Measurements from ENCODE around the gene KRTAP3-3. TPM values are rescaled to one million over a fixed set of nuclear protein-coding genes. Genes with fewer than 3 reads are reported as not detected.

The KRTAP3-3 gene
- total and polyA plus RNA-seq, 7 donors: not detected

GRCh38 chr17:41013181-41013580 is 19.2 kb upstream of the KRTAP3-3 start:
- DNase-seq: no peak
- no peaks in the 10 kb centered on the region for H3K4me1 ChIP-seq
- no peak overlapping the region for H3K27ac ChIP-seq
- no peaks in the 10 kb centered on the region for H3K36me3 ChIP-seq (ENCODE audit: insufficient read depth in 1 of 2, low read depth in 1 of 2)
- 64 to 77% (median 69%) methylated on average over 3 of the region's 3 CpGs for WGBS, 3 donors
- intact Hi-C loops (cut with DNase I): no loop called here
- TF ChIP-seq, protein P1, sequence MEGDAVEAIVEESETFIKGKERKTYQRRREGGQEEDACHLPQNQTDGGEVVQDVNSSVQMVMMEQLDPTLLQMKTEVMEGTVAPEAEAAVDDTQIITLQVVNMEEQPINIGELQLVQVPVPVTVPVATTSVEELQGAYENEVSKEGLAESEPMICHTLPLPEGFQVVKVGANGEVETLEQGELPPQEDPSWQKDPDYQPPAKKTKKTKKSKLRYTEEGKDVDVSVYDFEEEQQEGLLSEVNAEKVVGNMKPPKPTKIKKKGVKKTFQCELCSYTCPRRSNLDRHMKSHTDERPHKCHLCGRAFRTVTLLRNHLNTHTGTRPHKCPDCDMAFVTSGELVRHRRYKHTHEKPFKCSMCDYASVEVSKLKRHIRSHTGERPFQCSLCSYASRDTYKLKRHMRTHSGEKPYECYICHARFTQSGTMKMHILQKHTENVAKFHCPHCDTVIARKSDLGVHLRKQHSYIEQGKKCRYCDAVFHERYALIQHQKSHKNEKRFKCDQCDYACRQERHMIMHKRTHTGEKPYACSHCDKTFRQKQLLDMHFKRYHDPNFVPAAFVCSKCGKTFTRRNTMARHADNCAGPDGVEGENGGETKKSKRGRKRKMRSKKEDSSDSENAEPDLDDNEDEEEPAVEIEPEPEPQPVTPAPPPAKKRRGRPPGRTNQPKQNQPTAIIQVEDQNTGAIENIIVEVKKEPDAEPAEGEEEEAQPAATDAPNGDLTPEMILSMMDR (IDR thresholded peaks at IDR 0.05): no peak
- no peaks in the 10 kb centered on the region for H3K9me3 ChIP-seq
- H3K4me3 ChIP-seq: no peak overlapping the region
- ATAC-seq: no peak
- peaks cover 0 to 4% (median 0%) of the 10 kb centered on the region in 3 donors for H3K27me3 ChIP-seq (ENCODE audit: insufficient read depth in 3 of 3, low read length in 2 of 3)

GRCh38 chr17:41012326-41013120 is 18.6 kb upstream of the KRTAP3-3 start:
- TF ChIP-seq, protein P1 (IDR thresholded peaks at IDR 0.05): no peak
- 43 to 54% (median 44%) methylated on average over 6 of the region's 6 CpGs for WGBS, 3 donors
- no peaks in the 10 kb centered on the region for H3K9me3 ChIP-seq
- intact Hi-C loops (cut with DNase I): no loop called here
- H3K4me1 ChIP-seq: no peaks in the 10 kb centered on the region
- H3K4me3 ChIP-seq: no peak overlapping the region
- no peaks in the 10 kb centered on the region for H3K36me3 ChIP-seq (ENCODE audit: insufficient read depth in 1 of 2, low read depth in 1 of 2)
- no peak for DNase-seq
- no peak overlapping the region for H3K27ac ChIP-seq
- no peak for ATAC-seq
- peaks cover 0 to 4% (median 0%) of the 10 kb centered on the region in 3 donors for H3K27me3 ChIP-seq (ENCODE audit: insufficient read depth in 3 of 3, low read length in 2 of 3)

GRCh38 chr17:41010441-41010840 is 16.5 kb upstream of the KRTAP3-3 start:
- H3K9me3 ChIP-seq: no peaks in the 10 kb centered on the region
- H3K4me1 ChIP-seq: no peaks in the 10 kb centered on the region
- intact Hi-C loops (cut with DNase I): no loop called here
- DNase-seq (no peak), ATAC-seq (no peak)
- H3K27ac ChIP-seq: no peak overlapping the region
- no peak overlapping the region for H3K4me3 ChIP-seq
- TF ChIP-seq, protein P1 (IDR thresholded peaks at IDR 0.05): no peak
- H3K27me3 ChIP-seq (ENCODE audit: insufficient read depth in 3 of 3, low read length in 2 of 3): peaks cover 0 to 7% (median 5%) of the 10 kb centered on the region in 3 donors
- H3K36me3 ChIP-seq (ENCODE audit: insufficient read depth in 1 of 2, low read depth in 1 of 2): no peaks in the 10 kb centered on the region

DNA sequence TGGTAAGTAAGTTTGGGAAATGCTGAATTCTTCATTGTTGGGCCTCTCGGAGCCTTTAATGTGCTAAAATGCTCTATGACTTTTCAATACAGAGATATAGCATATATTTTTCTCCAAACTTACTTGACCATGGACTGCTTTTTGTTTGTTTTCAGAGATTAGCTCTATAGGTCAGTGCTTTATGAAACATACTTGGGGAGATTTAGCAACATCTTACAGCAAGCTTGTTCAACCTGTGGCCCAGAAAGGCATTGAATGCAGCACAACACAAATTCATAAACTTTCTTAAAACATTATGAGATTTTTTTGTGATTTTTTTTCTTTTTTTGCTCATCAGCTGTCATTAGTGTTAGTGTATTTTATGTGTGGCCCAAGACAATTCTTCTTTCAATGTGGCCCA is 16.0 kb upstream of the KRTAP3-3 start:
- no peak for DNase-seq
- Histone ChIP-seq H3K4me3 (no peak overlapping the region), H3K27me3 (ENCODE audit: insufficient read depth in 3 of 3, low read length in 2 of 3) (peaks cover 0 to 7% (median 5%) of the 10 kb centered on the region in 3 donors), H3K27ac (no peak overlapping the region), H3K9me3 (no peaks in the 10 kb centered on the region), H3K4me1 (no peaks in the 10 kb centered on the region), H3K36me3 (ENCODE audit: insufficient read depth in 1 of 2, low read depth in 1 of 2) (no peaks in the 10 kb centered on the region)
- intact Hi-C loops (cut with DNase I): no loop called here
- no peak for ATAC-seq
- WGBS, 3 donors: 92 to 97% (median 97%) methylated on average over 1 of the region's 1 CpG
- TF ChIP-seq, protein P1 (IDR thresholded peaks at IDR 0.05): no peak

All from psoas muscle (tissue), 8 donors.